Prostate gland (tissue), 2 donors: ENCODE measurements around the gene SV2B. TPM values are rescaled to one million over a fixed set of nuclear protein-coding genes. Genes with fewer than 3 reads are reported as not detected.

Experiments used
- DNase-seq: peaks from one replicate; pipeline ENCODE4 v3.0.0-alpha.2; 2019; ENCODE audit warnings: low spot score
- H3K27ac ChIP-seq, 2 donors: fragments of 200-600 bp; sonication (generic); 2 replicates each; pipeline ENCODE4 v1.5.1; 2017 to 2019
- H3K27me3 ChIP-seq: fragments of 200-600 bp; sonication (generic); replicated peaks from 2 replicates; pipeline ENCODE4 v1.5.1; 2019; ENCODE audit not compliant: insufficient read depth
- H3K36me3 ChIP-seq, 2 donors: fragments of 200-600 bp; sonication (generic); 1 replicate in 1 of 2; 2 replicates in 1 of 2; pipeline versions ENCODE4 v1.5.1 to v1.8.1; 2017 to 2019
- H3K4me1 ChIP-seq: fragments of 200-600 bp; sonication (generic); replicated peaks from 2 replicates; pipeline ENCODE4 v1.5.1; 2019
- H3K4me3 ChIP-seq, 2 donors: fragments of 200-600 bp; sonication (generic); 2 replicates each; pipeline ENCODE4 v1.5.1; 2017 to 2019
- H3K9me3 ChIP-seq: fragments of 200-600 bp; sonication (generic); 2 replicates; pipeline ENCODE4 v1.5.1; 2017
- POLR2A ChIP-seq: fragments of 450-650 bp; IDR thresholded peaks from one replicate; pipeline ENCODE4 v1.6.1; 2016; ENCODE audit warnings: antibody characterized with exemption, mild to moderate bottlenecking
- POLR2AphosphoS5 ChIP-seq: sonication (generic); formaldehyde crosslinking; IDR thresholded peaks from one replicate; pipeline ENCODE4 v1.6.1; 2017; ENCODE audit warnings: antibody characterized with exemption
- WGBS: methylation state at CpG from one replicate; pipeline ENCODE4 v1.1.5; 2018; 5-methylcytosine and 5-hydroxymethylcytosine counted together
- intact Hi-C: fragments of 100-400 bp; cut with DNase I; formaldehyde crosslinking; loops from one replicate; pipeline ENCODE4 v1.14.2; 2022
- total RNA-seq, 2 donors: library from RNA; depleted of rRNA; stranded (reverse); fragments of >200 nt; gene quantifications; one replicate each; pipeline ENCODE4 v1.1.0, GENCODE V29; 2016
- TF ChIP-seq, protein P1 (sequence below), 4 experiments: fragments of 200-600 bp in 2 of 4; fragments of 450-650 bp in 2 of 4; sonication (generic) in 2 of 4; IDR thresholded peaks; 1 replicate in 3 of 4; 2 replicates in 1 of 4; pipeline ENCODE4 v1.5.1; 2016 to 2019; ENCODE audit warnings: antibody characterized with exemption in 4 of 4, mild to moderate bottlenecking in 2 of 4, moderate library complexity in 2 of 4

The SV2B gene
- total RNA-seq, 2 donors from 2014 or later = 2.3 to 5.4 TPM

DNA sequence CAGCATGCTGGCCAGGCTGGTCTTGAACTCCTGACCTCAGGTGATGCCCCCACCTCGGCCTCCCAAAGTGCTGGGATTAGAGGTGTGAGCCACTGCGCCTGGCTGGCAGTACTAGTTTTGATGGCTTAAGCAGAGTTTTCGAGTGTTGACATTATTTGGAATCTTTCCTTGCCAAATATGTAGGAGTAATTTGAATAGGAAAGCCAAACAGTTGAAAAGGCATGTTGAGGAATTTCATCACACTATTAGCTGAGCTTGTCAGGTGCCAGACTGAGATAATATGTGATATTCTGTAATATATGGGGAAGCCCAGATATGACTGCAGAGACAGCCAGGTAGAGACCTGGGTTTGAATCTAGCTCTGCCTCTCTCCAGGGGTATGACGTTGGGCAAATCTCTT is 109.3 kb downstream of the SV2B start:
- Histone ChIP-seq H3K27ac (no peak overlapping the region), H3K27me3 (no peaks in the 10 kb centered on the region), H3K4me3 (no peak overlapping the region), H3K9me3 (no peaks in the 10 kb centered on the region), H3K4me1 (no peaks in the 10 kb centered on the region), H3K36me3 (no peaks in the 10 kb centered on the region)
- no peak for DNase-seq
- TF ChIP-seq POLR2AphosphoS5 (no peak), POLR2A (no peak)
- TF ChIP-seq, protein P1, sequence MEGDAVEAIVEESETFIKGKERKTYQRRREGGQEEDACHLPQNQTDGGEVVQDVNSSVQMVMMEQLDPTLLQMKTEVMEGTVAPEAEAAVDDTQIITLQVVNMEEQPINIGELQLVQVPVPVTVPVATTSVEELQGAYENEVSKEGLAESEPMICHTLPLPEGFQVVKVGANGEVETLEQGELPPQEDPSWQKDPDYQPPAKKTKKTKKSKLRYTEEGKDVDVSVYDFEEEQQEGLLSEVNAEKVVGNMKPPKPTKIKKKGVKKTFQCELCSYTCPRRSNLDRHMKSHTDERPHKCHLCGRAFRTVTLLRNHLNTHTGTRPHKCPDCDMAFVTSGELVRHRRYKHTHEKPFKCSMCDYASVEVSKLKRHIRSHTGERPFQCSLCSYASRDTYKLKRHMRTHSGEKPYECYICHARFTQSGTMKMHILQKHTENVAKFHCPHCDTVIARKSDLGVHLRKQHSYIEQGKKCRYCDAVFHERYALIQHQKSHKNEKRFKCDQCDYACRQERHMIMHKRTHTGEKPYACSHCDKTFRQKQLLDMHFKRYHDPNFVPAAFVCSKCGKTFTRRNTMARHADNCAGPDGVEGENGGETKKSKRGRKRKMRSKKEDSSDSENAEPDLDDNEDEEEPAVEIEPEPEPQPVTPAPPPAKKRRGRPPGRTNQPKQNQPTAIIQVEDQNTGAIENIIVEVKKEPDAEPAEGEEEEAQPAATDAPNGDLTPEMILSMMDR (IDR thresholded peaks at IDR 0.05) = no peak
- 38% methylated on average over 4 of the region's 4 CpGs for WGBS
- intact Hi-C loops = no loop called here

DNA sequence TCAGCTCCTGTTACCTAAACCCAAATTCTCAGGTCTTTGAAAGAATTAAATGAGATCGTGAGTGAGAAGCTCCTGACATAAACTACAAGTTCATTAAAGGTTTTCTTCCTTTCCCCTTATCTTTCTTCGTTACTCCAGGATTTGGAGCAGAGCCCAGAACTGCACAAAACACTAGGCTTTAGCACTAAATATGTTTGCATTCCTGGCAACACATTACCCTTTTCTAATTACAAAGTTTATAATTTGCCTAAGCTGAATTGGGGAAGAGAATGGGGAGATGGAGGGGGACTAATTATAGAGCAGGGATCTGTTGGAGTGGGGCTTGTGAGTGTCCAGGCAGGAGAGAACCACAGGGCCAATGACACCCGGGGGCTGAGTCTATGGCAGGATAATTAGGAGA is 109.7 kb downstream of the SV2B start:
- no peaks in the 10 kb centered on the region for H3K36me3 ChIP-seq
- TF ChIP-seq POLR2AphosphoS5 (no peak), POLR2A (no peak)
- TF ChIP-seq, protein P1 (IDR thresholded peaks at IDR 0.05) = no peak
- H3K9me3 ChIP-seq = no peaks in the 10 kb centered on the region
- H3K4me1 ChIP-seq = no peaks in the 10 kb centered on the region
- H3K4me3 ChIP-seq = no peak overlapping the region
- WGBS = 17% methylated on average over 3 of the region's 3 CpGs
- no peak overlapping the region for H3K27ac ChIP-seq
- intact Hi-C loops = no loop called here
- no peak for DNase-seq
- H3K27me3 ChIP-seq = no peaks in the 10 kb centered on the region

DNA sequence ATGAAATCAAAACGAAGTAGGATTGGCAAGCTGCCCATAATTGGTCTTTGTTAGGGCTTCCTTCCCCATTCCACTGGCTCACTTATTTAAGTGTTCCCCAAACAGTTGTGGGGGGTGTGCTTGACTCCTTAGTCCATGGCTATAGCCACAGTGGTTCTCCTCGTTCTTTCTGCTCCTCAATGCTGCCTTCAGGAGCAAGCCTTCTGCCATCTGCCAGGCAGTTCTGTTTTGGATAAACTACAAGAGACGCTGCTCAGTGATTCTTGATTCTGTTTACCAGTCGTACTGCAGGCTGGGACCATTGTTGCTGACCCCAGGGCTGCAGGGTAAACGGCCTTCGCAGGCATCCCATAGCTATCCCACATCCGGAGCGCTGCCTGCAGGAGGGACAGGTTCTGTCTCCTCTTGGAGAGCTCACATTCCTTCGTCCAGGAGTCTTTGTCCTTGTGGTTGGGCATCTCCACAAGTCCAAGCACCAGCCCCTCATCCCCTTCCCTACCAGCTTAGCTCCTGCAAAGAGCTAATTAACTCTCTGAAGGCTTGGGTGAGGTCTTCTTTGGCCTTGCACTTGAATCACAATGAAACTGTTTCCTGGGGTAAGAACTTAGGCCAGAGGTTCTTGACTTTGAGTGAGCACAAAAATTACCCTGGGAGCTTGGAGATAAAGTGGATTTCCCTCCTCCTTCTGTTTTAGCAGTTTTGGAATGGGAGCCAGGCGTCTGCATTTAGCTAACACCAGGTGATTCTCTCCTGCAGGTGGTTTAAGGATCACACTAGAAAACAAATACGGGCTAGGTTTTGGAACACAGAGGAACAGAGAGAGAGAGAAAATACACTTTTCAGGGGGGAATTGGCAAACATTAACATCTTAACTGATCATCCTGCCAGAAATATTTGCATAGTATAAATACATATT is 114.9 kb downstream of the SV2B start:
- intact Hi-C loops = no loop called here
- H3K27ac ChIP-seq = no peak overlapping the region
- no peaks in the 10 kb centered on the region for H3K36me3 ChIP-seq
- H3K9me3 ChIP-seq = no peaks in the 10 kb centered on the region
- H3K27me3 ChIP-seq = no peaks in the 10 kb centered on the region
- H3K4me1 ChIP-seq = no peaks in the 10 kb centered on the region
- 71% methylated on average over 11 of the region's 11 CpGs for WGBS
- no peak overlapping the region for H3K4me3 ChIP-seq
- no peak for DNase-seq
- TF ChIP-seq, protein P1 (IDR thresholded peaks at IDR 0.05) = no peak
- no peak for TF ChIP-seq POLR2A
- no peak for TF ChIP-seq POLR2AphosphoS5

DNA sequence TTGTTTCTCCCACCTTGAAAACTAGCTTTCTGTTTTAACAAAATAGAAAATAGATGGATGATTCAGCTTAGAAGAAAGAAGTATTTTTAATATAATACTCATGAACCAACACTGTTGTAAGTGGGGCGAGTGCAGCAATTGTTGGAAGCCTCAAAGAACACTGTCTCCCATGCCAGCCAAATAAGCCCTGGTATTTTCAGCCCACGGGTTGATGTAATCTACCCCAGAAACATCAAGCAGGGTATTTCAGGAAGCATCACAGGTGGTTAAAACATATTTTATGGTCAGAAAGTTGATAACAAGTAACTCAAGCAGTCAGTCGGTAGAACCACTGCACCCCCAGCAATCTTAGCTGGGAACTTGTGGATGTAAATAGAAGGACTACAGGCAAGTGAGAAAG is 115.9 kb downstream of the SV2B start:
- Histone ChIP-seq H3K36me3 (no peaks in the 10 kb centered on the region), H3K9me3 (no peaks in the 10 kb centered on the region), H3K4me3 (no peak overlapping the region), H3K27ac (no peak overlapping the region), H3K27me3 (no peaks in the 10 kb centered on the region), H3K4me1 (no peaks in the 10 kb centered on the region)
- WGBS = 45% methylated on average over 3 of the region's 3 CpGs
- intact Hi-C loops = no loop called here
- TF ChIP-seq, protein P1 (IDR thresholded peaks at IDR 0.05) = no peak
- TF ChIP-seq POLR2AphosphoS5 (no peak), POLR2A (no peak)
- no peak for DNase-seq

DNA sequence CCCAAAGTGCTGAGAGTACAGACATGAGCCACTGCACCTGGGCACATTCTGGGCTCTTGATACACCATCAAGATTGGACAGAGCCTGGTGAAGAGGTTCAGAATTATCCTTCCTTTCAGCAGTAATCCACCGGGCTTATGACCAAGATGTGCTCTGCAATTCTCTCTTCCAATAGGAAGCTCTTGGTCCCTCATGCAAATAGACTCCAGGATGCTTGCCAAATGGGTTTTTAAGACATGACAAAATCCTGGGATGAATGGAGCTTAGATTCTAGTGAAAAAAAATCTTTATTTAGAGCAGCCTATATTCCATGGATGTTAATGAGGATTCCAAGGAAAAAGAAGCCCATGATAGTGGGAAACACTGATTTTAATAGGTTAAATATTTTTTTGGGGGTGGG is 119.1 kb downstream of the SV2B start:
- H3K27ac ChIP-seq = no peak overlapping the region
- TF ChIP-seq POLR2A (no peak), POLR2AphosphoS5 (no peak)
- TF ChIP-seq, protein P1 (IDR thresholded peaks at IDR 0.05) = no peak
- no peaks in the 10 kb centered on the region for H3K27me3 ChIP-seq
- H3K4me1 ChIP-seq = no peaks in the 10 kb centered on the region
- 56% methylated on average over 1 of the region's 1 CpG for WGBS
- H3K4me3 ChIP-seq = no peak overlapping the region
- no peaks in the 10 kb centered on the region for H3K9me3 ChIP-seq
- no peak for DNase-seq
- intact Hi-C loops = no loop called here
- H3K36me3 ChIP-seq = no peaks in the 10 kb centered on the region
